NB4 (cell line): ENCODE measurements around the gene ROBO2.

Source experiments
- DNase-seq: peaks from one replicate; pipeline ENCODE4 v3.0.0; 2010; ENCODE audit warnings: low read depth
- H3K4me3 ChIP-seq: one replicate; pipeline ENCODE4 v1.5.1; 2011; ENCODE audit warnings: mild to moderate bottlenecking, low read depth, low read length, moderate library complexity
- MAX ChIP-seq: IDR thresholded peaks from 2 replicates; pipeline ENCODE4 v1.6.1; 2011; ENCODE audit warnings: low read depth, low read length
- MYC ChIP-seq: IDR thresholded peaks from 2 replicates; pipeline ENCODE4 v1.6.1; 2011; ENCODE audit warnings: low read depth, low read length
- POLR2A ChIP-seq: IDR thresholded peaks from 2 replicates; pipeline ENCODE4 v1.6.1; 2011; ENCODE audit warnings: mild to moderate bottlenecking; ENCODE audit not compliant: insufficient read length; ENCODE audit errors: extremely low read depth
- TF ChIP-seq, protein P1 (sequence below): IDR thresholded peaks from one replicate; pipeline ENCODE4 v1.5.1; 2012; ENCODE audit warnings: low read depth, low read length

ROBO2 gene

DNA sequence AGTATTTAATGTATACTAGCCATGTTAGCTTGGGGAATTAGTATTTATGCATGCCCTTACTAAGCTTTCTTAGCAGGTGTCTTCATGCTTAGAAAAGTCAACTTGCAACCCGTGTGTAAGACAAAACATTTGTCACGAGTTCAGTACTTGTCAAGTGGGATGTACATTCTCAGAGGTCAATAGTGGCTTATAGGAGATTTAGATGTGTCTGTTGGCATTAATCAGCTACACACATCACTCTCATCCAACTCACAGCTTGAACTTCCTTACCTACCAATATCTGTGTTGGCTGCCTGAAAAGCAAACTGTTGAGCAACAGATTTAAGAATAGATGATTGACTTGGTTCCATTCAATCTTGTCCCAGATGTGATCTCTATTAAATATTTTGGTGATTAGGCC lies 109.5 kb downstream of the ROBO2 start:
- no peak for DNase-seq
- H3K4me3 ChIP-seq: no peak overlapping the region
- TF ChIP-seq, protein P1, sequence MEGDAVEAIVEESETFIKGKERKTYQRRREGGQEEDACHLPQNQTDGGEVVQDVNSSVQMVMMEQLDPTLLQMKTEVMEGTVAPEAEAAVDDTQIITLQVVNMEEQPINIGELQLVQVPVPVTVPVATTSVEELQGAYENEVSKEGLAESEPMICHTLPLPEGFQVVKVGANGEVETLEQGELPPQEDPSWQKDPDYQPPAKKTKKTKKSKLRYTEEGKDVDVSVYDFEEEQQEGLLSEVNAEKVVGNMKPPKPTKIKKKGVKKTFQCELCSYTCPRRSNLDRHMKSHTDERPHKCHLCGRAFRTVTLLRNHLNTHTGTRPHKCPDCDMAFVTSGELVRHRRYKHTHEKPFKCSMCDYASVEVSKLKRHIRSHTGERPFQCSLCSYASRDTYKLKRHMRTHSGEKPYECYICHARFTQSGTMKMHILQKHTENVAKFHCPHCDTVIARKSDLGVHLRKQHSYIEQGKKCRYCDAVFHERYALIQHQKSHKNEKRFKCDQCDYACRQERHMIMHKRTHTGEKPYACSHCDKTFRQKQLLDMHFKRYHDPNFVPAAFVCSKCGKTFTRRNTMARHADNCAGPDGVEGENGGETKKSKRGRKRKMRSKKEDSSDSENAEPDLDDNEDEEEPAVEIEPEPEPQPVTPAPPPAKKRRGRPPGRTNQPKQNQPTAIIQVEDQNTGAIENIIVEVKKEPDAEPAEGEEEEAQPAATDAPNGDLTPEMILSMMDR: no peak
- TF ChIP-seq POLR2A (no peak), MAX (no peak), MYC (no peak)

- no peak overlapping the region for H3K4me3 ChIP-seq
- DNase-seq: no peak
- TF ChIP-seq MAX (no peak), POLR2A (no peak)
- TF ChIP-seq, protein P1: no peak
Observed at GRCh38 chr3:77150028-77150427, 110.1 kb downstream of the ROBO2 start.

DNA sequence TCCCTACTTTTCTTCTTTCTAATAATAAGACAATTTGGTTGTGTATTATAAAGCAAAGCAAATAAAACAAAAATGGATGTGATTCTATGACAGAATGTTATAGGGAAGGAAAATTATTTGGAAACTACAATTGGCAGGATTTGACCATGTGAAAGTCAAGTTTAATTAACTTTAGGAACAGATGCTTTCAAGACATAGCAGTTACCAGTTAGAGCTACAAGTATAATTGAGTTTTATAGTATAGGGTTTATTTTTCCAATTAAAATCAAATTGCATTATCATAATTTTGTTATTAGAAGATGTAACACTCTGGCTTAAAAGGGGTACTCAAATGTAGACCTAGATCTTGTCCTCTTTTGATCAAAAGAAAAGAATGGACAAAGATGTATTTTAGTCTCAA lies 110.9 kb downstream of the ROBO2 start:
- DNase-seq: no peak
- no peak for TF ChIP-seq POLR2A
- TF ChIP-seq MYC: no peak
- TF ChIP-seq, protein P1: no peak
- no peak for TF ChIP-seq MAX
- H3K4me3 ChIP-seq: no peak overlapping the region

DNA sequence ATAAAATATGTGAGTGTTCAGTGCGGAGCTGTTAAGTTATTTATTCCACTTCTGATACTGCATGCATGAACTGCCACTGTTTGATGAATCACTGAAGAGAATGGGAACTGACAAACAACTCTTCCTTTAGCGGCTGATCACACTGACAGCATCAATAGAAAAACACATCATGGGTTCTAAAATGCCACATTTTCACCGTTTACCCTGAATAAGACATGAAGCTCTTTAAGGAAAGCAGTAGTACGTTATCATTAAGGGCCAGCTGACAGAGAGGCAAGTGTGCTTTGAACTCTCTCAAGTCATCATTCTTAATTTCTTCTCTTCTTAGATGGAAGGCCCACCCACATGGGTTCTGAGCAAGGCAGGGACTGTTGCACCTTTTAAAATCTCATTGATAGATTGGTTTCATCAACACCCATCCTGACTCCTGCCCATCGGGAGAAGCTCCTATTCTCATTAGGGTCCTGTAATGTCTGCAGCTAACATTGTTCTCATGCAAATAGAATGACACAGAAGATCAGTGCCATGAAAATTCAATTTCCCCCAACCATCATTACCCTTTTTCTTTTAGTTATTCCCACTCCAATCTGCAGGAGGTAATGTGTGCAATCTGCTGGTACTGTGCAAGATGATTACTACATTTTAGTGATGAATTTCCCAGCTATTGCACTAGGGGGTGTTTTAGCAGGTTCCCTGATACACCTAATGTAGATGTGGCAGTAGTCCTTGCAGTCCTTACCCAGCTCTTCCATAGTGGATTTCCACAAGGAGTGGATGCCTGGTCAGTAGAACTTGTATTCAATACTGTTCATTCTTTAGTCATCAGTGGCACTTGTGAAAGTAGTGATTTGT lies 119.1 kb downstream of the ROBO2 start:
- no peak for TF ChIP-seq MYC
- no peak for TF ChIP-seq POLR2A
- no peak for TF ChIP-seq MAX
- TF ChIP-seq, protein P1: no peak
- no peak overlapping the region for H3K4me3 ChIP-seq
- DNase-seq: no peak

DNA sequence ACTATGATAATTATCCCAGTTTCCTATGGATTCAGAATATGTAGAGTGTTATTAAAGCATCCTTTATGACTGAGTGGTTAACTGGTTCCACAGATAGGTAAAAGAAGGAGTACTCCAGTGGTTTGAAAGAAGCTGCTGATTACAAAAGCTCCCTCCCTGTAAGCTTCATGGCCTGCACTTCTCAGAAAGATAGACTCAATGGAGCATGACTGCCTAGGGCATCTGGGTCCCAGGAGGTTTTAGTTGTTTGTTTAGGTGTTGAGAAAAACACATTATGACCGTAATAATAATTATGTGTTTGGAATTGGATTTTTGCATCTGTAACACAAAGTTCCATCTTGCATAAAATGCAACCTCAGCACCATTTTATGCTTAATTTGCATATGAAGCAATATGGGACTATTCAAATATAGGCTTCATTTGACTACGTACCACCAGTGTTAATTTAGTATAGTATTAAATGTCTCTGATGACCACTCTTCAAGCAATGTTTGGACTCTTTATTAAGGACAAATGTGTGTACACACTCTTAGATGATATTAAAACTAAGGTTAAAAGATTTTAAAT lies 121.1 kb downstream of the ROBO2 start:
- TF ChIP-seq, protein P1: no peak
- TF ChIP-seq POLR2A (no peak), MAX (no peak), MYC (no peak)
- DNase-seq: no peak
- H3K4me3 ChIP-seq: no peak overlapping the region
